Activated CD4-positive, alpha-beta T cell treated with anti-CD3 and anti-CD28 coated beads, Interleukin-10, Interleukin-2, amounts not matched to agents 100 ng/mL and 50 ng/mL, durations not matched to agents 16 hours and 8 hours (primary cell): ENCODE data around the gene LMNB1.
"Not testable (repeated sequence)": the region's sequence is repeated elsewhere in the genome, so short reads cannot be mapped to it uniquely, and the experiment has no call there.

ENCODE experiments used
- DNase-seq: peaks from one replicate; pipeline ENCODE4 v3.0.0-alpha.2; 2020

LMNB1 gene, protein sequence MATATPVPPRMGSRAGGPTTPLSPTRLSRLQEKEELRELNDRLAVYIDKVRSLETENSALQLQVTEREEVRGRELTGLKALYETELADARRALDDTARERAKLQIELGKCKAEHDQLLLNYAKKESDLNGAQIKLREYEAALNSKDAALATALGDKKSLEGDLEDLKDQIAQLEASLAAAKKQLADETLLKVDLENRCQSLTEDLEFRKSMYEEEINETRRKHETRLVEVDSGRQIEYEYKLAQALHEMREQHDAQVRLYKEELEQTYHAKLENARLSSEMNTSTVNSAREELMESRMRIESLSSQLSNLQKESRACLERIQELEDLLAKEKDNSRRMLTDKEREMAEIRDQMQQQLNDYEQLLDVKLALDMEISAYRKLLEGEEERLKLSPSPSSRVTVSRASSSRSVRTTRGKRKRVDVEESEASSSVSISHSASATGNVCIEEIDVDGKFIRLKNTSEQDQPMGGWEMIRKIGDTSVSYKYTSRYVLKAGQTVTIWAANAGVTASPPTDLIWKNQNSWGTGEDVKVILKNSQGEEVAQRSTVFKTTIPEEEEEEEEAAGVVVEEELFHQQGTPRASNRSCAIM

GRCh38 chr5:126776499-126777256, at the start of gene LMNB1:
TSS of gene LMNB1 (plus strand) at chr5:126777136. CDS start at chr5:126777509, 373 bp downstream.
- peak; percentile 98 for DNase-seq

GRCh38 chr5:126732716-126733115, 44.2 kb upstream of the LMNB1 start:
- DNase-seq = no peak

- not testable (repeated sequence) for DNase-seq
These were observed 42.4 kb upstream of the LMNB1 start for GRCh38 chr5:126734573-126734972.

GRCh38 chr5:126736141-126736540, 40.8 kb upstream of the LMNB1 start:
- DNase-seq = no peak

DNA sequence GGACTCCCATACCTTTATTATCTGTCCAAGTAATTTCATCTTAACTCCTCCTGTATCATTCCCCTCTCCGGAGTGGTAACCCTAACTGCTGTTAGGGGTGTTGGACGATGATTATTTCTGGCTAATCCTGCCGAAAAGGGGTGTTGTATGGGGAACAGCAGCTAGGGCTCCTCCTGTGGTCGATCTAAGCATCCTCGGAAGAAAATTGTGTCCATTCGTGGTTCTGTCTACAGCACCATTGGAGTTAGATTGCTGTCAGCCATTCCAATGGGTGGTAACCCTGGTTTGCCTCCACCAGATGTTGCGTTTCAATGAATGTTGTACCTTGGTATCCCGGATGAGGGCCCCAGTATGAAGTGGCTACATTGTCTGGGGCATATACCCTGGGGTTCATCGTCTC, 35.6 kb upstream of the LMNB1 start:
- no peak for DNase-seq

DNA sequence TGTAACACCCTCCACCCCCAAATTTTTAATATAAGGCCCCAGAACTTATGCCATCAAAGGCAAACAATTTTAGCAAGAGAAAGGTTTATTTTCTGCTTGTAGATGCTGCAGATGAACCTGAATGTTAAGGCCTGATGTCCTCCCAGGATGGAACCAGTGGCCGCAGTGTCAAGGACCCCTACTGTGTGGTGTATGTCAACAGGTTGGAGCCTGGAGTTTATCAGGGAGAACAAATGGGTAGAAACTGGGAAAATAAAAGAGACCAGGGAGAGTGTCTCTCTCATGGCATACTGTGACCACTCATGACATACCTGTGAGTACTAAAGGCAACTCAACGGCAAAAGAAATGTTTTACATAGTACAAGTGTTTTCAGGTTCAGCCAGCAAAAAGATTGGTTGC, 34.5 kb upstream of the LMNB1 start:
- DNase-seq = no peak

- DNase-seq = no peak
These were observed 32.1 kb upstream of the LMNB1 start for GRCh38 chr5:126744836-126745235.

- DNase-seq = no peak
These were observed 31.5 kb upstream of the LMNB1 start for GRCh38 chr5:126745259-126745992.

DNA sequence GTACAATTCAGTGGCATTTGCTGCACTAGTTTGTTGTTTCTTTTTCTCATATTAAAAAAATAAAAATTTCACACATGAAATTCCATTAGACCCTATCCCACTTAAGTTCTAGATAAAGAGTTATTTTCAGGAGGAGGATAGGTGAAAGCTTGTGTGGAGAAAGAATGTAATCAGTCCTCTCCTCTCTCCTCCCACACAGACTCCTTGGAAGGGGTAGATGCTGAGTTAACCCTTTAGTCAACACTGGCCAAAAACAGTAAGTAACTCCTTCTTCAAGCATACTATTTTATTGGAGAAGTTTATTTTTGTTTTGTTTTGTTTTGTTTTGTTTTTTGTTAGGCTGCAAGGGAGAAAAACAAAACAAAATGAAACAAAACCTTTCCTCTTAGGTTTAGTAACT, 30.6 kb upstream of the LMNB1 start:
- no peak for DNase-seq

GRCh38 chr5:126752081-126752785, 24.7 kb upstream of the LMNB1 start:
- DNase-seq = no peak

- no peak for DNase-seq
These were observed 23.7 kb upstream of the LMNB1 start for GRCh38 chr5:126753227-126753626.

- DNase-seq = no peak
These were observed 22.3 kb upstream of the LMNB1 start for GRCh38 chr5:126754609-126755008.

DNA sequence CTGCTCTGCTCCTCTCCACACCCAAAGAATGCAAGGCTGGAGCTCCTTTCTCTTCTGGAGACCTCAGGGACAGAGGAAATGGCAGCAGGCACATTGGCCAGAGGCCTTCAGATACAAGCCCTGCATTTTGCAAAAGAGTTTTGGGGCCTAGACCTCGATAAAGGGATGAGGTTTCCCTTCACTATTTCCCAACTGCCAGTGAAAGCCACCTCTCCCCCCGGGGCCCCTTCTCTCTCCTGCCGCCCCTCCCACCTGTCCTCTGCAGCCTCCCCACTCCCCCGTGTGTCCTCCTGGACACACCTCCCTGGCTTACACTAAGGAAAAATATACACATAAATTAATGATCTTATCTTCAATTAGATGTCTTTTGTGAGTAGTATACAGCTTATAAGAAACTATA, 21.3 kb upstream of the LMNB1 start:
- DNase-seq = no peak

GRCh38 chr5:126757713-126758357, 19.1 kb upstream of the LMNB1 start:
- DNase-seq = no peak

DNA sequence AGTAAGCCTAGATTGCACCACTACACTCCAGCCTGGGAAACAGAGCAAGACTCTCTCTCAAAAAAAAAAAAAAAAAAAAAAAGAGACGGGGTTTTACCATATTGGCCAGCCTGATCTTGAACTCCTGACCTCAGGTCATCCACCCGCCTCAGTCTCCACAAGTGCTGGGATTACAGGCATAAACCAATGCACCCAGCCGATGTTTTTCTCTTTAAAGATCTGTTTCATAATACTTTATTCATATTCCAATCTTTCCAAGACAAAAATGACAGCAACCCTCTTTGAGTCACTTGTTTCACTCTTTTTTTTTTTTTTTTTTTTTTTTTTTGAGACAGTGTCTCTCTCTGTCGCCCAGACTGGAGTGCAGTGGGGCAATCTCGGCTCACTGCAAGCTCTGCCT, 13.6 kb upstream of the LMNB1 start:
- no peak for DNase-seq

DNA sequence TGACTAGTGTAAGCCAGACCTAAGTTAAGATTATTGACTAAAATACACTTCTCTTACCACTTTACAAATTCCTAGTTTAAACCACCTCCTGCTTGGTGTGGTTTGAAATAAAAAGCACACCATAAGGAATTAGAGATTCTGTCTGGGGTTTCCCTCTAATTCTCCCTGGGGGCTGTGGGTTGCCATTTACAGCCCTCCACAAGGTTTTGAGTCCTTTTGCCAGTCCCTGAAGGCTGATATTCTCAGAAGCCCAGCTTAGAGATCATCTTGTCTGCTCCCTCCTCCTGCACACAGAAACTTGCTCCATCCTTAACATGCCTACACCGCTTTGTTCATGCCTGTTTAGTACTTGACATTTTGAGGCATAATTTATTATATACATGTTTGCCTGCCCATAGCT, 7.2 kb upstream of the LMNB1 start:
- DNase-seq = no peak

GRCh38 chr5:126773536-126773935, 3.4 kb upstream of the LMNB1 start:
- not testable (repeated sequence) for DNase-seq

DNA sequence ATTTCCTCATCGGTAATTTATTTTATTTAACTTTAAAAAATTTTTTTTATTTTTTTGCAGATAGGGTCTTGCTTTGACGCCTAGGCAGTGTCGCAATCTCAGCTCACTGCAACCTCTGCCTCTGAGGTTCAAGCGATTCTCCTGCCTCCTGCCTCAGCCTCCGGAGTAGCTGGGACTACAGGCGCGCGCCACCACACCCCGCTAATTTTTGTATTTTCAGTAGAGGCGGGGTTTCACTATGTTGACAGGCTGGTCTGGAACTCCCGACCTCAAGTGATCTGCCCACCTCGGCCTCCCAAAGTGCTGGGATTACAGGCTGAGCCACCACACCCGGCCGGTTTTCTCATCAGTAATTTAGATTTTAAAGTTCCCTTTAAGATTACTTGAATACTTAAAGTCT, 2.3 kb upstream of the LMNB1 start:
- DNase-seq = not testable (repeated sequence)

GRCh38 chr5:126777257-126777974, 480 bp downstream of the LMNB1 start:
- peak; percentile 66 for DNase-seq

DNA sequence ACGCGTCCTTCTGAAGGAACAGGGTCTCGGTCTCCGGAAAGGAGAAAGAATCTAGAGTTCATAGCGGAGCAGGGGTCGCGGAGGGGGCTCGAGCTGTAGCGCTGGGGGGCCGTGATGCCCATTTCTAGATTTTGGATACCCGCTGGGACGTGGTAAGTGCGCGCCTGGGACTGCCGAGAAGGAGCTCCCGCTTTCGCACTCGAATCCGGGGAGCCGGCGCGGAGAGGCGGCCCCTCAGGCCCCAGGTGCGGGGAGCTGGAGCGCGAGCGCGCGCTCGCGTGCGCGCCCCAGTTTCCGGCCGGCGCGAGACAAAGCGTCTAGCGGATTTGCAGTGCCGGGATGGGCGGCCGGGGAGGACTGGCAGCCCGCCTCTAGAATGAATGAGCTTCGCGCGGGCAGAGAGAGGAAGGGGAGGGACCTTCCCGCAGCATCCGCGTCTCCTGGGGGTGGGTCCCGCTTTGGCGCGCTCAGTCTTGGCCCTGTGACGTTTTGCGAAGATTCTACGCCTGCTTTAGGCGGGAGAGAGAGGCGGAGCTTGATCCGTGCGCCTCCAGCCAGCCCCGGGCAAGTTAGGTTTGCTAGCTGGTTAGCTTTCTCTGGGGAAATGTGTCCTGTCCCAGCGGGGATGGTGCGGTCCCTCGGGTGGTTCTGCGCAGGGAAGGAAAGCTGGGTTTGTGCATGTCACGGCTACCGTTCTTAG, 1.2 kb downstream of the LMNB1 start:
- peak; percentile 99 for DNase-seq
